ENCODE results near the gene LAYN.

The LAYN gene

DNA sequence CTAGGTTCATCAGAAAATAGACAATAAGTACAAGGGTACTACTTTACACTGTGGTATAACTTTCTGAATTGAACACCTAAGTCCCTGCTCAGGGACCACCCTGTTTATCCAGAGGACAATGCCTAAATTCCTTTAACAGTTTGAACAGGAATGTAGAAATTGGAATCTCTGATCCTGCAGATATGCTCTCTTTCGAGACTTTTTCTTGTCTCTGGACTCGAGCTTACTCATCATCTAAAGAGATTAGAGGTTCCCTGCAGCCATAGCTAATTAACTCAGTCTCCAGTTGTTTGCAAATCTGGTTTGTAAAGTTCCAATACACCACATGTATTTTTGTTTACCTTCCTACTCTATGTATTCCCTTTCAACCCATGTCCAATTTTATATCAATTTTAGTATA, 24.9 kb upstream of the LAYN start:
- Histone ChIP-seq H3K36me3 (ENCODE audit: control insufficient read depth, insufficient read depth, low read length) (no peaks in the 10 kb centered on the region), H3K4me1 (ENCODE audit: control insufficient read depth, insufficient read depth, low read length, poor library complexity, severe bottlenecking) (peaks cover 6% of the 10 kb centered on the region), H3K27me3 (replicated peaks; ENCODE audit: control insufficient read depth, insufficient read depth, low read length, poor library complexity, severe bottlenecking) (peaks cover 30% of the 10 kb centered on the region), H3K4me3 (ENCODE audit: insufficient read depth, low read depth, low read length, poor library complexity, severe bottlenecking) (no peak overlapping the region), H3K9me3 (ENCODE audit: control insufficient read depth, low read length) (no peaks in the 10 kb centered on the region), H3K27ac (ENCODE audit: insufficient read depth, low read length, poor library complexity, severe bottlenecking) (no peak overlapping the region)
- no peak for DNase-seq

DNA sequence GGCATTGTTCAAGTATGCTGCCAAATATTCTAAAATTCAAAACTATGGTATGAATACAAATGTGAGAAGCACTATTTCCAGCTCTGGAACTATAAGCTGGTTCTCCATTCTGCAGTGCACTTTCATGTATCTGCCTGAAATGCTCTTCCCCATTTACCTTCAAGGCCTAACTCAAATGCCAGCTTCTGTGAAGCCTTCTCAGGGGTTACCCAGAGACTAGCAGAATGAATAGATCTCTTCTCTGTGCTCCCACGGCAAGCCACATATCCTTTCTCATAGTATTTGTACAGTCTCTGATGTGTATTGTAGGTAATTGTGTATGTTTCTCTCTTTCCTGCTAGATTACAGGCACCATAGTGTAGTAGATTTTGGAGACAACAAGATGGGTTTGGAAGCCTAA, 21.9 kb upstream of the LAYN start:
- no peaks in the 10 kb centered on the region for H3K9me3 ChIP-seq (ENCODE audit: control insufficient read depth, low read length)
- no peak for DNase-seq

GRCh38 chr11:111520560-111520959, 20.0 kb upstream of the LAYN start:
- Histone ChIP-seq H3K4me1 (ENCODE audit: control insufficient read depth, insufficient read depth, low read length, poor library complexity, severe bottlenecking) (no peaks in the 10 kb centered on the region), H3K27me3 (replicated peaks; ENCODE audit: control insufficient read depth, insufficient read depth, low read length, poor library complexity, severe bottlenecking) (peaks cover 3% of the 10 kb centered on the region), H3K36me3 (ENCODE audit: control insufficient read depth, insufficient read depth, low read length) (no peaks in the 10 kb centered on the region), H3K4me3 (ENCODE audit: insufficient read depth, low read depth, low read length, poor library complexity, severe bottlenecking) (no peak overlapping the region), H3K9me3 (ENCODE audit: control insufficient read depth, low read length) (no peaks in the 10 kb centered on the region), H3K27ac (ENCODE audit: insufficient read depth, low read length, poor library complexity, severe bottlenecking) (no peak overlapping the region)
- DNase-seq: no peak

More for the DNA sequence above, 21.9 kb upstream of the LAYN start:
- Histone ChIP-seq H3K4me3 (ENCODE audit: insufficient read depth, low read depth, low read length, poor library complexity, severe bottlenecking) (no peak overlapping the region), H3K27ac (ENCODE audit: insufficient read depth, low read length, poor library complexity, severe bottlenecking) (no peak overlapping the region), H3K4me1 (ENCODE audit: control insufficient read depth, insufficient read depth, low read length, poor library complexity, severe bottlenecking) (no peaks in the 10 kb centered on the region), H3K27me3 (replicated peaks; ENCODE audit: control insufficient read depth, insufficient read depth, low read length, poor library complexity, severe bottlenecking) (peaks cover 11% of the 10 kb centered on the region), H3K36me3 (ENCODE audit: control insufficient read depth, insufficient read depth, low read length) (no peaks in the 10 kb centered on the region)

DNA sequence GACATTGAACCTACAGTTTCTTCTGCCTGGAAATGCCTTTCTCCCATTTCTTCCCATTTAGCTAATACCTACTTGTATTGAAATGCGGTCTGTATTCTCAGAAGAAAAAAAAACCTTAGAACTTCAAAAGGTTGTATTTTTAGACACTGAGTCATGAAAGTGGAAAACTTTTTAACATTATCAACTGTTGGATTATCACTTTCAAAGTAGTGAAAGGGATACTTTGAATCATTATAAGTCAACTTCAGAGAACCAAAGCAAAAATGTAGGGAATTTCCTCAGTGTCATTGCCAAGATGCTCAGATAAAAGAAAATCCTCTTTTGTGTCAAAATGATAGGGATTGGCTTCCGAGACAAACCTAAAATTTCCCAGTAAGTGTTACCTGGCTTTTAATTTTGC, 19.4 kb upstream of the LAYN start:
- H3K27me3 ChIP-seq (replicated peaks; ENCODE audit: control insufficient read depth, insufficient read depth, low read length, poor library complexity, severe bottlenecking): peaks cover 3% of the 10 kb centered on the region
- H3K4me1 ChIP-seq (ENCODE audit: control insufficient read depth, insufficient read depth, low read length, poor library complexity, severe bottlenecking): no peaks in the 10 kb centered on the region
- H3K9me3 ChIP-seq (ENCODE audit: control insufficient read depth, low read length): no peaks in the 10 kb centered on the region
- H3K27ac ChIP-seq (ENCODE audit: insufficient read depth, low read length, poor library complexity, severe bottlenecking): no peak overlapping the region
- no peak overlapping the region for H3K4me3 ChIP-seq (ENCODE audit: insufficient read depth, low read depth, low read length, poor library complexity, severe bottlenecking)
- no peaks in the 10 kb centered on the region for H3K36me3 ChIP-seq (ENCODE audit: control insufficient read depth, insufficient read depth, low read length)
- DNase-seq: no peak

GRCh38 chr11:111522426-111522825, 18.1 kb upstream of the LAYN start:
- Histone ChIP-seq H3K27me3 (replicated peaks; ENCODE audit: control insufficient read depth, insufficient read depth, low read length, poor library complexity, severe bottlenecking) (peaks cover 3% of the 10 kb centered on the region), H3K27ac (ENCODE audit: insufficient read depth, low read length, poor library complexity, severe bottlenecking) (no peak overlapping the region), H3K9me3 (ENCODE audit: control insufficient read depth, low read length) (no peaks in the 10 kb centered on the region), H3K4me1 (ENCODE audit: control insufficient read depth, insufficient read depth, low read length, poor library complexity, severe bottlenecking) (no peaks in the 10 kb centered on the region), H3K4me3 (ENCODE audit: insufficient read depth, low read depth, low read length, poor library complexity, severe bottlenecking) (no peak overlapping the region), H3K36me3 (ENCODE audit: control insufficient read depth, insufficient read depth, low read length) (no peaks in the 10 kb centered on the region)
- no peak for DNase-seq

- Histone ChIP-seq H3K27me3 (replicated peaks; ENCODE audit: control insufficient read depth, insufficient read depth, low read length, poor library complexity, severe bottlenecking) (peaks cover 3% of the 10 kb centered on the region), H3K36me3 (ENCODE audit: control insufficient read depth, insufficient read depth, low read length) (no peaks in the 10 kb centered on the region), H3K27ac (ENCODE audit: insufficient read depth, low read length, poor library complexity, severe bottlenecking) (no peak overlapping the region), H3K9me3 (ENCODE audit: control insufficient read depth, low read length) (no peaks in the 10 kb centered on the region), H3K4me3 (ENCODE audit: insufficient read depth, low read depth, low read length, poor library complexity, severe bottlenecking) (no peak overlapping the region), H3K4me1 (ENCODE audit: control insufficient read depth, insufficient read depth, low read length, poor library complexity, severe bottlenecking) (no peaks in the 10 kb centered on the region)
- no peak for DNase-seq
Measured at GRCh38 chr11:111523343-111523742, 17.2 kb upstream of the LAYN start.

DNA sequence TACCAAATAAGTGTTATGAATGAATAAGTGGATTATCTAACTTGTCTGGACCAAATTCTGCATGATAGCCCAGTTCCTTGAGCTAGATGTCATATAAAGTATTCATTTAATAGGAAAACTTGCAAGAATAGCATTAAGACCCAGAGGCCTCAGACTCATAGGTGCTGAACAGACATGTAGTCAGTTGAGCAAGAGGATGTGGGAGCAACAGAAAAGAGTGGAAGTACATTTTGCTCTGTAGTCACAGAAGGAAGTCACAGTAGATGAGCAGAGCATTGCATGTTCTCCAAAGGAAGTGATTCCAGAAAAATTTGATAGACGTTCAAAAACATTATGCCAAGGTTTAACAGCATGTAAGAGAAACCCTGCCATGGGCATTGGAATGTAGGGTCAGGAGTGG, 16.5 kb upstream of the LAYN start:
- Histone ChIP-seq H3K27ac (ENCODE audit: insufficient read depth, low read length, poor library complexity, severe bottlenecking) (no peak overlapping the region), H3K9me3 (ENCODE audit: control insufficient read depth, low read length) (no peaks in the 10 kb centered on the region), H3K4me1 (ENCODE audit: control insufficient read depth, insufficient read depth, low read length, poor library complexity, severe bottlenecking) (no peaks in the 10 kb centered on the region), H3K4me3 (ENCODE audit: insufficient read depth, low read depth, low read length, poor library complexity, severe bottlenecking) (no peak overlapping the region), H3K36me3 (ENCODE audit: control insufficient read depth, insufficient read depth, low read length) (no peaks in the 10 kb centered on the region), H3K27me3 (replicated peaks; ENCODE audit: control insufficient read depth, insufficient read depth, low read length, poor library complexity, severe bottlenecking) (peaks cover 3% of the 10 kb centered on the region)
- no peak for DNase-seq

GRCh38 chr11:111525456-111525855, 15.1 kb upstream of the LAYN start:
- Histone ChIP-seq H3K27ac (ENCODE audit: insufficient read depth, low read length, poor library complexity, severe bottlenecking) (no peak overlapping the region), H3K36me3 (ENCODE audit: control insufficient read depth, insufficient read depth, low read length) (no peaks in the 10 kb centered on the region), H3K4me1 (ENCODE audit: control insufficient read depth, insufficient read depth, low read length, poor library complexity, severe bottlenecking) (no peaks in the 10 kb centered on the region), H3K9me3 (ENCODE audit: control insufficient read depth, low read length) (no peaks in the 10 kb centered on the region), H3K27me3 (replicated peaks; ENCODE audit: control insufficient read depth, insufficient read depth, low read length, poor library complexity, severe bottlenecking) (peaks cover 3% of the 10 kb centered on the region), H3K4me3 (ENCODE audit: insufficient read depth, low read depth, low read length, poor library complexity, severe bottlenecking) (no peak overlapping the region)
- no peak for DNase-seq

- Histone ChIP-seq H3K36me3 (ENCODE audit: control insufficient read depth, insufficient read depth, low read length) (no peaks in the 10 kb centered on the region), H3K4me3 (ENCODE audit: insufficient read depth, low read depth, low read length, poor library complexity, severe bottlenecking) (no peak overlapping the region), H3K27ac (ENCODE audit: insufficient read depth, low read length, poor library complexity, severe bottlenecking) (no peak overlapping the region), H3K4me1 (ENCODE audit: control insufficient read depth, insufficient read depth, low read length, poor library complexity, severe bottlenecking) (no peaks in the 10 kb centered on the region), H3K9me3 (ENCODE audit: control insufficient read depth, low read length) (no peaks in the 10 kb centered on the region), H3K27me3 (replicated peaks; ENCODE audit: control insufficient read depth, insufficient read depth, low read length, poor library complexity, severe bottlenecking) (peaks cover 3% of the 10 kb centered on the region)
- DNase-seq: no peak
Measured at GRCh38 chr11:111526501-111526900, 14.0 kb upstream of the LAYN start.

- Histone ChIP-seq H3K9me3 (ENCODE audit: control insufficient read depth, low read length) (no peaks in the 10 kb centered on the region), H3K4me3 (ENCODE audit: insufficient read depth, low read depth, low read length, poor library complexity, severe bottlenecking) (no peak overlapping the region), H3K36me3 (ENCODE audit: control insufficient read depth, insufficient read depth, low read length) (no peaks in the 10 kb centered on the region), H3K4me1 (ENCODE audit: control insufficient read depth, insufficient read depth, low read length, poor library complexity, severe bottlenecking) (no peaks in the 10 kb centered on the region), H3K27ac (ENCODE audit: insufficient read depth, low read length, poor library complexity, severe bottlenecking) (no peak overlapping the region), H3K27me3 (replicated peaks; ENCODE audit: control insufficient read depth, insufficient read depth, low read length, poor library complexity, severe bottlenecking) (peaks cover 3% of the 10 kb centered on the region)
- no peak for DNase-seq
Measured at GRCh38 chr11:111527279-111527678, 13.2 kb upstream of the LAYN start.

GRCh38 chr11:111528557-111528956, 12.0 kb upstream of the LAYN start:
- H3K36me3 ChIP-seq (ENCODE audit: control insufficient read depth, insufficient read depth, low read length): no peaks in the 10 kb centered on the region
- H3K27ac ChIP-seq (ENCODE audit: insufficient read depth, low read length, poor library complexity, severe bottlenecking): no peak overlapping the region
- H3K4me1 ChIP-seq (ENCODE audit: control insufficient read depth, insufficient read depth, low read length, poor library complexity, severe bottlenecking): no peaks in the 10 kb centered on the region
- H3K4me3 ChIP-seq (ENCODE audit: insufficient read depth, low read depth, low read length, poor library complexity, severe bottlenecking): no peak overlapping the region
- peaks cover 1% of the 10 kb centered on the region for H3K27me3 ChIP-seq (replicated peaks; ENCODE audit: control insufficient read depth, insufficient read depth, low read length, poor library complexity, severe bottlenecking)
- DNase-seq: no peak
- H3K9me3 ChIP-seq (ENCODE audit: control insufficient read depth, low read length): no peaks in the 10 kb centered on the region
